ENCODE measurements around the gene ITGAV. TPM values are rescaled to one million over a fixed set of nuclear protein-coding genes. Genes with fewer than 3 reads are reported as not detected.

The ITGAV gene
- total RNA-seq, 1 donor from 2014 or later = 492 TPM

DNA sequence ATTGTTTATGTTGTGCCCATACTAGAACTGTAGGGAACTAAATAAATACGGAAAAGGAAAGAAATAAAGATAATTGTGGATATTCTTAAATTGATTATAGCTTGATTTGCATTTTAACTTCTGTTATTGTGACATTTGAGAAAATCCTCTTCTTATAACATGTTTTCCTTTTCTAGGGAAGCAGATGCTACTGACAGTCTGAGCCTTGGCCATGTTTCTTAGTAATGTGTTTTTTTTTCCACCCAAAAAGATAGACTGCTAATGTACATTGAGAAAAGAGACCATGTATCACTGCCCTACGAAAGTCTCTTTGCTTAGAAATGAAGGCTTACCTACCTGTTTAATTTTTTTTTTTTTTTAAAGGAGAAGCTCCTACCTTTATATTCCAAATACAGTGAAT lies 22.2 kb downstream of the ITGAV start:
- no peak for DNase-seq (ENCODE audit: low read depth, low spot score)

DNA sequence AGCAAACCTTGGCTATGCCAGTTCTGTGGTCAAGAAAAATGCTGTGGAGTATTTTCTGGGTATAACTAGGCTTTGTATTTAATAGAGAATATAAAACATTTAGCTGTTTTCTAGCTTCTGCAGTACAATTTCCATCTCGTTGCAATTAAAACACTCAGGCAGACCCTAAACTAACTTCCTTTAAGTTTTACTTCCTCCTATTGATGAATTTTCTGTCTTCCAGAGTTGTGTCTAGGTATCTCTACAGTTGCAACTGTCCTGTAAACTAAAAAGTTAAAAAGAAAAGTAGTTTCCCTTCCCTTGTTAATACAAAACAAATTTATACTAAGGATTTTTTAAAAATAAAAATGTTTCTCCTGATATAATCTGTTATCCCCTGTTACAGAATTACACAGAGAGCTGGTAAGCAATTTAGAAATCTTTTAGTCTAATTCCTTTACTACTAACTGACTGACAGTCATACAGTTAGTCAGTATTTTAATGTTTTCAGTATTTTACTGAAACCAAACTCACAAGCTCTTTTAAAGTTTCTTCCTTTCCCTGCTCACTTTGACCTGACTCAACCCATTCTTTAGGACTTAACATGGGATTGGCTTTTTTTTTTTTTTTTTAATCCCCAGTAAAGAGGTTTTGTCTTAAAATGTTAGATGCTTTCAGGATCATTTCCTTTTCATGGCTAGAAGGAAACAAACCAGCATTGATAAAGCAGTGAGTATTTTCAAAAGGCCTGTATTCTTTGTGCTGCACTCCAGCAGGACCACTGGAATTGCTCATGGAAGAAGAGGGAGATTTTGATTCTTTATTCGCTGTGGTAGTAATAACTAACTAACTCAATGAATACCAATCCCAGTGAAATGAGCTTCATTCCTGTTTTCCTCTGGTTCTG lies 22.9 kb downstream of the ITGAV start:
- DNase-seq (ENCODE audit: low read depth, low spot score) = no peak

DNA sequence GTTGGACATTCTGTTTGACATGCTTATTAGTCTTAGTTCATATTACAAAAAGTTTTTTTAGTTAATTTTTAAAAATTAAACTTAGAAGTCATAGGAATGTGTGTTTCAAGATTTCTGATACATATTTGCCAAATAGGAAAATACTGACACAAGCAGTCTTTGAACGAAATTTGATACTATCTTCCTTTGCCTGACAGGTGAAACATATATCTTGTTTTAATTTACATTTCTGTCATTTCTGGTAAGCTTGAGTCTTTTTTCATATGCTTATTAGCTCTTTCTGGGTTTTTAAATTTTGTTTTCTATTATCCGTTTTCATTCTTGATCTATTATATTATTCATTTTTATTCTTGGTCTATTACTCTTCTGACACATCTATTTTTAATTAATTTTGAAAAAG lies 24.5 kb downstream of the ITGAV start:
- no peak for DNase-seq (ENCODE audit: low read depth, low spot score)

DNA sequence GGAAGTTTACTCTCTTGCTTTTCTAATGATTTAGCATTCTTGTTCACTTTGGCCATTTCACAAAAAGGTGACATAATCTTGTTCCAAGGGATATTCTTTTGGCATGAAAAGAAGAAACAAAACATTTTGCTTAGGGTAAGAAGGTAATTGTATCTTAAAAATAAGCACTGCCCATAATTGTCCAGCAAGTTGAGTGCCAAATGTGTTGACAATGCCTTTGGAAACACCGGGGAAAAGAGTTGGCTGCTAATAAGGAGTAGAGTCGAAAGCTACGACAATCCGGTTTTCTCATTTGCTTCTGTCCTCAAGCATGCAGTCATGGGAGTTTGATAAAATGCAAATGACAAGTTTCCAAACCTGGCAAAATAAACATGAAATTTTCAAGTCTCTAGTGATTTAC lies 27.3 kb downstream of the ITGAV start:
- DNase-seq (ENCODE audit: low read depth, low spot score) = no peak

DNA sequence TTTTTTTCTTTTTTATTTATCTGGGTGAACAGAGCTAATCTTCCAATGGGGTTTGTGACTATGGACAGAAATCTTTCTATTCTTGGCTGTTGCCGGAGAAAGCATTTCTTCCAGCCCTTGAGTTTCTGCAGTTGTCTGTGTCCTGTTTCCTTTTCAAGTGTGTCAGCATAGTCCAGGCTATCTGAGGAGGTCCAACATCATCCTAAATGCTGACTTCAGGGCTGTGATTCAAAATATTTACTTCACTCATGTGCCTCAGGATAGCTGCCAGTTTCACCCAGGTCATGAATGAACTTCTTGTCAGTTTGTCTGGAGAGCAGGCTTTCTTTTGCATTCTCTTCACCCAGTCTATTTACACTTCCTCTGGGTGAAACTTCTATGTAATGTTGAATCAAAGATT lies 27.9 kb downstream of the ITGAV start:
- DNase-seq (ENCODE audit: low read depth, low spot score) = no peak

DNA sequence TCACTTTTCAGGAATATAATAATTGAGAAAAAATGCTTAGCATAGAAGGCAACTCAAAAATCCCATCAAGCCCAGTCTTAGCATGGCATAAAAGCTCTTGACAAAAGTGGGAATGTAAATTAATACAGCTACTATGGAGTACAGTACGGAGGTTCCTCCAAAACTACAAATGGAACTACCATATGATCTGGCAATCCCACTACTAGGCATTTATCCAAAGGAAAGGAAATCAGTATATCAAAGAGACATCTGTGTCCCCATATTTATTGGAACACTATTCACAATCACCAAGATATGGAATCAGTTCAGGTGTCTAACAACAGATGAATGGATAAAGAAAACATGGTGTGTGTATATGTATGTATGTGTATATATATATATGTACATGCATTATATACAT lies 28.8 kb downstream of the ITGAV start:
- DNase-seq (ENCODE audit: low read depth, low spot score) = no peak

DNA sequence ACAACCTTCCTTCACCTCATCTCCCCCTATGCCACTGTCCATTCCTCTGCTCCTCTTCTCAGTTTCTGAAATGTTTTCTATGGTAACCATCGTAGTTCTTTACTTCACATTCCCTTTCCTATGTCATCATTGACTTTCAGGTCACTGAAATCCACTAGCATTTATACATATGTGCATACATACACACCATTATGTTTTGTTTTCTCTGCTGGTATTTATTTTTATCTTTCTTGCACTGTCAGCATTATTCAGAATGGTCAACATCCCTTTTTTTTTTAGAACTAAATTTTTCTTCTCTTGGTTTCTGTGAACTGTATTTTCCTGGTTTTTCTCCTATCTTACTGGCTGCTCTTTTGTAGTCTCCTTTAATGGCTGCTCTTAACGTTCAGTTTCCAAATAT lies 33.2 kb downstream of the ITGAV start:
- no peak for DNase-seq (ENCODE audit: low read depth, low spot score)

DNA sequence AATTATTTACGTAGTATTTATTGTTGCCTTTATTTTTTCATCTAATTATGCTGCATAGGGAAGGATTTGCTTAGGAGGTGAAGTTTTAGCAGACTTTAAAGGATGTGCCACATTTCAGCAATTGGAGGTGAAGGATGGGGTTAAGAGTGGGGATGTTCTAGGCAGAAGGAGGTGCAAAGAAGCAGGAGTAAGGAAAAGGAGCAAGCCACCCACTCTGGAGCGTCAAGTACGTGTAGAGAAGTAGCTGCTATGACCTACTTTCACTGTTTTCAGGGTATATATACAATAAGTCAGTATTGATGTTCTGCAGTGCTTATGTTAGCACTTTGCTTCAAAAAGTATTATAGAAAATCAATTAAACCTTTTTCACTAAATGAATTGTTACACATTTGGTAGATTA lies 34.4 kb downstream of the ITGAV start:
- DNase-seq (ENCODE audit: low read depth, low spot score) = no peak

DNA sequence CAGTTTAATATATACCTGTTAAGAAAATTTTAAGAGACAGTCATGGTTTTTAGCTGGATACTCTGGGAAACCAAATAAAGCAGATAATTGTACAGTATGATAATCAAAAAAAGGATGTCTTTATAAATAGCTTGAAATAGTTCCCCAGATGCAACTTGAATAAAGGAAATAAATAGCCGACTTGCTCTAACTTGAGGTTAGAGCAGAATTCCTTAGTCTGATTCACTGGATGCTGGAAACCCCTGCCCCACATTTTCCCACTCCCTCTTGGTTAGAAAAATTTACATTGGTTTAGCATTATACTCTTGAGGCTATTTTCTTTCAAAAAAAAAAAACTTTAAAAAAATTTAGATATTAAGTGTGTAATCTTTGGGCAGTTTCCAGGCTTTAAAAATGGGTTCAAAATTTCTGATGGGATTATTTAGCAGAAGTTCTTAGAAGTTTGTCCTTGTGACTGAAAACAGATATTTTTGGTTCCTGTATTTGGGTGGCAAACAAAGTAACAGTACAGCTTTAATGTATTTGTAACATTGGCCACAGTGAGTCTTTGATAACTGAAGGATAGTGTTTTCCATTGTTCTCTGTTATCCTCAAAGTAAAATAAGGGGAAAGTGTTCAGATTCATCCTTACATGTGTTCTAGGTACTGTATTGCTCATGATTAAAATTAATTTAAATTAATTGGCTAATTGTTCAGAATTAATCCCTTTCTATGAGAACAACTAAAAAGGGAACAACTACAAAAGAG lies 39.6 kb downstream of the ITGAV start:
- no peak for DNase-seq (ENCODE audit: low read depth, low spot score)

DNA sequence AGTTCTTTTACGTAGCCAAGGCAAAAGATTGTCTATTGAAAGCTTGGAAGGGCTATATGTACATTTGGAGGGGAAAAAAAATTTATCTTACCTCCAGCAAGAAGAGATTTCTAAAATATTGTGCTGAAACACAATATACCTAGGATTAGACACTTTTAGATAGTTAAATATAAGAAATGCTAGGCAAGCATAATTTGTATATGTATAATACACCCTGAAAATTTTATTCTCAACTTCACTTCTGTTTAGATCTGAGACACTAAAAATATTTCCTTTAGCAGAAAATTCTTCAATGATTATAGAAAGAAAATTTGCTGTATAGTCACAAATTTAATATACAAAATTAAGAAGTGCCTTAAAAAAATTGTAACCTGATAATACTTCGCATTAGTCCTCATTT lies 42.6 kb downstream of the ITGAV start:
- no peak for DNase-seq (ENCODE audit: low read depth, low spot score)

DNA sequence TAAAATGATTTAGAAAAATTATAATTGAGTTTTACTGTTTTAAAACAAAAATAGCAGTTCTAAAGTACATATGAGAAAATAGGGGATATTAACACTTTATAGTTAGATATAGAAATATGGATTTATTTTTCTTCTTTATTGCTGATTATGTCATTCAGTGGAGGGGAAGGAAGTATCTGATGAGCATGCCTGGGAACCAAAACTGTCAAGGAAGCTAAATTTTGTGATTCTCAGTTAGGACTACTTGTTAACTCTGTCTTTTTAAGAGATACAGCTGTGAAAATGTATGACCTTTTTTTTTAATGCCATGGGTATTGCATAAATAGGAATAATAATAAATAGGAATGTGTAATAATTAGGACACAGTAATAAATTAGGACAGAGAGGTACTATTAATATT lies 44.8 kb downstream of the ITGAV start:
- no peak for DNase-seq (ENCODE audit: low read depth, low spot score)

DNA sequence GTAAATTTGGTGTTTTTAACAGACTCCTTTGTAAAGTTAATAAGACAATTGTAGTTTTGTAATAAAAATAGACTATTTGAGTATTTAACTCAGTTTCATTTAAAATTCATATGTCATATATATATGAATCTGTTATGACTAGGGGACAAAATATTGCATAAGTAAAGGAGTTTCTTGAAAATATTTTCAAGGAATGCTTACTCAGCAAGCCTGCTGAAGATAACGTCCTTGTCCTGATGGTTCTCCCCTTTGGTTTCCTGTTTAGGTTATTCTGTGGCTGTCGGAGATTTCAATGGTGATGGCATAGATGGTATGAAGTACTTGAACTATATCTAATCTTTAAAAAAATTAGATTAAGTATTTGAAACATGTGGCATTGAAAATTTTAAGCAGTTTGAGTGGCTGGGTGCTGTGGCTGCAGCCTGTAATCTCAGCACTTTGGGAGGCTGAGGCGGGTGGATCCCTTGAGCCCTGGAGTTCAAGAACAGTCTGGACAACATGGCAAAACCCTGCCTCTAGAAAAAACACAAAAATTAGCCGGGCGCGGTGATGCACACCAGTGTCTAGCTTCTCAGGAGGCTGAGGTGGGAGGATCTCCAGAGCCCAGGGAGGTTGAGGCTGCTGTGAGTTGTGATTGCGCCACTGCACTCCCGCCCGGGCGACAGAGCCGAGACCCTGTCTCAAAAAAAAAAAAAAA lies 47.1 kb downstream of the ITGAV start:
- DNase-seq (ENCODE audit: low read depth, low spot score) = no peak

DNA sequence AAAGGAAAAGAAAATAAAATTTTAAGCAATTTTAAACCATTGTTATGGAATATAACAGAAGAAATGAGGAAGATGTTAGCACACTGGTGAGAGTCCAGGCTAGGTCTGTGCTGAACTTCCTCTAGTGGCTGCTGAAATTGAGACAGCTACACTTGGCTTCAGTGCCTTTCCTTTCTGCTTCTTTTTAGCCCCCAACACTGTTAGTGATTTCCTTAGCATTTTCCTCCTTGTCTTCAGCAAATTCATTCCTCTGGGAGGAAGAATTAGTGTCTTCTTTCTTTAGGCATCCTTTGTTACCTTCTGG lies 47.6 kb downstream of the ITGAV start:
- no peak for DNase-seq (ENCODE audit: low read depth, low spot score)

DNA sequence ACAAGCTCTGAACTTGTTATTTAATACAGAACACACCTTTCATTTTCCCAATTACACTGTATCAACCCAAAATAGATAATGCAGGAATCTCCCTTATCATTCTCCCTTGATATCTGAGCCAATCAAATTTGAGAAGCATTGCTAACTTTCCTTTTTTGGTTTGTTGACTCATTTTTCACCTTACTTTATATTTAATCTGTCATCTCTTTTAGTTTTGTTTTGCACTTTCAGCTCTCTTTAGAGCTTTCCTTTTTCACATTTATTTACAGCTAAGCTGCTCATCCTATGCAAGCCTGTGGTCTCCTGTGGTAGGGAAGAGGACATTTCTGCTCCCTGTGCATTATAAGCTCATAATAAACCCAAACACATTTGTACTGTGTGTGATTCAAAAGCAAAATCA lies 50.1 kb downstream of the ITGAV start:
- DNase-seq (ENCODE audit: low read depth, low spot score) = no peak

DNA sequence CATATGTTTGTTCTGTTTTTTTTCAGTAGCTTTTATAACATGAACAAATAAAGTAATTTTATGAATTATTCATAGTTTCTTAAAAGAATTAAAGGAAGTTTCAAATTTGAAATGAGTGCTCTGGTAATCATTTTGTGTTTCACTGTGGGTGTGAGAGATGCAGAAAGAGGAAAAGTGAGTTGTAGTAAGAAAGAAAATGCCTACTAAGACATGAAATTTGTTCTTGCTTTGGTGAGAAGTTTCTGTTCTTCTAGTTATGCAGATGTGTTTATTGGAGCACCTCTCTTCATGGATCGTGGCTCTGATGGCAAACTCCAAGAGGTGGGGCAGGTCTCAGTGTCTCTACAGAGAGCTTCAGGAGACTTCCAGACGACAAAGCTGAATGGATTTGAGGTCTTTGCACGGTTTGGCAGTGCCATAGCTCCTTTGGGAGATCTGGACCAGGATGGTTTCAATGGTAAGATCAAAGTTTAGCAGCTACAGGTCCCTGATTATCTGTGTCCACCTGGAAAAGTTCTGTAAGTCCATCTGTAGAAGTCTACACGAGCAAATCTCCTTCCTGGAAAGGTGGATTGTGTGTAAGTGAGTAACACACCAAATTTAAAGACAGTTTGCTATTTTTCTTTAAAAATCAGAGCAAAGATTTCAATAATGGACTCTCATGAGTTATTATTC lies 51.4 kb downstream of the ITGAV start:
- DNase-seq (ENCODE audit: low read depth, low spot score) = no peak

DNA sequence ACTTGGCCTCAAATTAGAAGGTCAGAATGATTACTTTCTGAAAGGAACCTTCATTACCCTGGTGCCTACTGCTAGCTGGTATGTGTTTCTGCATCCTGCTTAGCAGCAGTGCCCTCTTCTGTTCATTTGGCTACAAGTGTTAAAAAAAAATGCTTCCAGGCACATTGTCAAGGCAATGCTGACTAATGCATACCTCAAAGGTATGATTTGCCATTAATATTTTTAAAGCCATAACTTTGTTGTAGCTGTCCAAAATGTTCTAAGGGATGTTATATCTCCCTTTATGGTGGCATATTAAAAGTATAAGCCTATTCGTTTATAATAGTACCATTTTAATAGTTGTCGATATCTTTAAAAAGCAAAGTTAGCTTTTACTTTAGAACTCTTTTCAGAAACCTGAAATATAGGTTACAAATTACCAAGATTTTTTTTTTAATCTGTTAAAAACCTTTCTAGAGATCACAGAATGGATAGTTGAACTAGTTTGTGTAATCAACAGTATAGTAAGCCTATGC lies 52.0 kb downstream of the ITGAV start:
- DNase-seq (ENCODE audit: low read depth, low spot score) = peak; percentile 45

DNA sequence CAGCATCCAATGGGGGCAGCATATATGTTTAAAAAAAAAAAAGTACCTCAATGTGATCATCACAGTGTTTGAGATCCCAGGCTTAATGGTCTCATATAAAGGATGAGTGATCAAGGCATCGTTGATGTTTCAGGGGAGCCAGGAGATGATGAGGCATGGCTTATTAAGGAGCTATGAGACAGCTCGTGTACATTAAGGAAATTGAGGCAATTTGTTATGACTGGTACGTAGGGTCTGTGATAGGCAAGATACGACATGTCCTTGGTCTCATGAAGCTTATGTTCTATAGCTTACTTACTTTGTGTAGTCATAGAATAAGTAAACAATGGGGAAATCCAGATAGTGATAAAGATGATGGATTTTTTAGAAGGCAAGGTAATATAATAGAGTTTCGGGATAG lies 54.9 kb downstream of the ITGAV start:
- DNase-seq (ENCODE audit: low read depth, low spot score) = no peak

DNA sequence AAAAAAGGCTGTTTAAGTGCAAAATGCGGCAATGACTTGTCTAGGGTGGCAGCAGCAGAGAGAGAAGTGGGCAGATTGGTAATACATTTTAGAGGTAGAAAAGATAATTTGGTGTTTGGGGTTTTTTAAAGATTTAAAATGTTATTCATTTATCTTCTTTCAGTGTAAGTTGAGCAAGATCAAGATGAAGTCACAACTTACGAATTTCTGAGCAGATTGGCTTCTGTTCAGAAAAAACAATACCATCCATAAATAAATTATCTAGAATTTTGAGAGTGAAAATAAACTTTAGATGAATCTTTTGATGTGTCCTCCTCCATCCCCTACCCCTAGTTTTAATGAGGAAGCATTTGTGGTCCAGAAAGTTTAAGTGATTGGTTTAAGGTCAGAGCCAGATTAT lies 56.1 kb downstream of the ITGAV start:
- DNase-seq (ENCODE audit: low read depth, low spot score) = no peak

DNA sequence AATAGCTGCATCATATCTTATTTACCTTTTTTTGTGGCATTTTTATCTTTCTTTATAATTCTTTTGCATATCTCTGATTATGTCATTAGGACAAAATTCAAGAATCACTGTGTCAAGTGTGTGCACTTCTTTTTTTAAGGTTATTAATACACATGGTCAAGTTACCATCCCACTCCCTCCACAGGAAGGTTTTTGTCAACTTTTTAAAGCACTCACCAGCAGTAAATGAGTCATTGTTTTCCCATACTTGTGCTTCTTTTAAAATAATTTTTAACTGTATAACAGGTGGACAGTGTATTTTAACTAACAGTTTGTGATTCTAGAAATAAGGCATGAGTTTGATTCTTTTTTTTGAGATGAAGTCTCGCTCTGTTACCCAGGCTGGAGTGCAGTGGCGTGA lies 58.3 kb downstream of the ITGAV start:
- no peak for DNase-seq (ENCODE audit: low read depth, low spot score)

DNA sequence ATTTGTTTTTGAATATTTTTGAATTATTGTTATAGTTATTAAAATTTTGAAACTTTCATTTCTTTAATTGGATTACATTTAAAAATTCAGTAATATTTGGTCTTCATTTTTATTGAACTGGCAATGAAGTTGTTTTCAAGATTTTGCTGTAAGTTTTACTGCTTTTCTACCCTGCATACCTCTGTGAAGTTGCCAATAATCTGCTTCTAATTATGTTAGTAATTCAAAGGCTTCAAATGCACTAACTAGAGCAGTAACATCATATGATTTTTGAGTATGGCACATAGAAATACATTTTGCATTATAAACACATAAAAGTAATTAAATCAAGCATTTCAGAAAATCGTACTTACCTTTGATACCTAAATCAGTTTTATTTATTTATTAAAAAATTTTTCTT lies 63.7 kb downstream of the ITGAV start:
- DNase-seq (ENCODE audit: low read depth, low spot score) = no peak

DNA sequence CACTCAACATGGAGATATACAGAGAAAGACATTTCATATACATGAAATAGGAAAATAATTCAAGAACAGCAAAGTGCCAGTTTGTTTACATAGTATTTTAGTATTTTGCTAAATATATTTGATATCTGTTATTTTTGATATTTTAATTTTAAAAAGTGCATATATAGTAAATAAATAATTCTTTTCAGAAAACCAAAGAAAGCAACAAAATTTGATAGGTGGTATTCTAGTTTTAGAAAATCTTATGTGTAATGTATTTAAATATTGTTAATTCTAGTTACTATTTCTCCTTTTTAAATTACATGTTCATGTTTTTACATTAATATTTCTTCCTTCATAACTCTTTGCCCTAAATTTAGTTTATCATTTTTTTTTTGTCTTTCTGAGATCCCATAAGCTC lies 69.5 kb downstream of the ITGAV start:
- DNase-seq (ENCODE audit: low read depth, low spot score) = no peak

All from pulmonary artery endothelial cell (primary cell).